EL (cell line): ENCODE measurements around the gene HTR1D.
A peak's percentile ranks its signal among the peaks of the same experiment; 100 is the strongest.
"Not testable (repeated sequence)": the region's sequence is repeated elsewhere in the genome, so short reads cannot be mapped to it uniquely, and the experiment has no call there.

ENCODE experiments used
- DNase-seq: peaks from one replicate; pipeline ENCODE4 v3.0.0-alpha.2; 2016

Gene HTR1D, protein sequence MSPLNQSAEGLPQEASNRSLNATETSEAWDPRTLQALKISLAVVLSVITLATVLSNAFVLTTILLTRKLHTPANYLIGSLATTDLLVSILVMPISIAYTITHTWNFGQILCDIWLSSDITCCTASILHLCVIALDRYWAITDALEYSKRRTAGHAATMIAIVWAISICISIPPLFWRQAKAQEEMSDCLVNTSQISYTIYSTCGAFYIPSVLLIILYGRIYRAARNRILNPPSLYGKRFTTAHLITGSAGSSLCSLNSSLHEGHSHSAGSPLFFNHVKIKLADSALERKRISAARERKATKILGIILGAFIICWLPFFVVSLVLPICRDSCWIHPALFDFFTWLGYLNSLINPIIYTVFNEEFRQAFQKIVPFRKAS

DNA sequence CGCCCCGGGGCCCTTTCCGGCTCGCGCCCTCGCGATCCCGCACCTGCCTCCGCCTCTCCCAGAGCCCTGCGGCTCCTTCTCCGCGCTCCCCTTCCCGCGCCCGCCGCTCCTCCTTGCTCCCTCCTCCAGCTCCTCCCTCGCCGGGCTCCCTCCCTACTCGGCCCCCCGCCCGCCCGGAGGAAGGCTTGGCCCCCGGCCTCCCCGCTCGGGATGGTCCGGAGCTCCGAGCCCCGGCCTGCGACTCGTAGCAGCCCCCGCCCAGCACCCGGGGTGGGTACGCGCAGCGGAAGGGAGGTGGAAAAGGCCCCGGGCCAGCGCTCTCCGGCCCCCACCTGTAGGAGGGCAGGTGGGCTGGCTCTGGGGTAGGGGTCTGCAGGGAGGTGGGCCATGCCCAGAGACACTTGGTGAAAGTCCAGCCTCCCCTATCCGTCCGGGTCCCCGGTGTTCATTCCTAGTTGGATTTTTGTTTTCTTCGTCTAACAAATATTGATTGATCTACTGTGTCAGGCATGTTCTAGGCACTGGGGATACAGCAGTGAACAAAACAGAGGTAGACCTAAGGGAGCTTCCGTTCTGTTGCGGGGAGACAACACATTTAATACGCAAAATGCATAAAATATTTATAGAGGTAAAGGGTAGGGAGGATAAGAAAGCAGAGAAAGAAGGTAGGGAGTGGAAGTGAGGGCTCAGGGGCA lies at the start of gene HTR1D:
Gene HTR1D, minus strand, starts transcription at position 82 of the 695 bp plus-strand sequence. CDS start 23,283 bp downstream, outside the sequence.
- DNase-seq, result no peak

DNA sequence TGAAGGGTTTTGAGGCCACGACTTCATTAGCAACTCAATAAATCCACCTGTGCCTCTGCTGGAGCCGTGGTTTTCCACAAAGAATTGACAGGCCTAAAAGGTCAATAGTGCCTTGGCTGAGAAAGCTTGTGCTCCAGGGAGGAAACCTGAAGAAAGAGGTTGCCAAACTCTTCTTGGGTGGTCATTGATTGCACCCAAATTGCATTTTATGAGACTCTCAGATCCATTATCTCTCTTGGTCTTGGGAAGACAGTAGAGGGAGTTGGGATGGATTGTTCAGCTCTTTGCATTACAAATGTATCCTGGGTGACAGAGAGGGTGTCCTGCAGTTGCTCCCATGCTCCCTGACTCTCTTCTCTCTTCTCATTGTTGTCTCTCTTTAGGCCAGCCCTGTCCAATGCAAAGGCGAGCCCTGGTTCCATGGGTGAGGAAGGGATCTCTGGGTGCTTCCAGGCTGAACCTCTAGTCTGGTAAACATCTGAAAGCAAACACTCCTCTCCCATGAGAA lies 46.1 kb upstream of the HTR1D start:
- DNase-seq, result no peak

GRCh38 chr1:23258082-23258481 lies 40.8 kb upstream of the HTR1D start:
- not testable (repeated sequence) for DNase-seq

GRCh38 chr1:23257371-23257770 lies 40.1 kb upstream of the HTR1D start:
- not testable (repeated sequence) for DNase-seq

DNA sequence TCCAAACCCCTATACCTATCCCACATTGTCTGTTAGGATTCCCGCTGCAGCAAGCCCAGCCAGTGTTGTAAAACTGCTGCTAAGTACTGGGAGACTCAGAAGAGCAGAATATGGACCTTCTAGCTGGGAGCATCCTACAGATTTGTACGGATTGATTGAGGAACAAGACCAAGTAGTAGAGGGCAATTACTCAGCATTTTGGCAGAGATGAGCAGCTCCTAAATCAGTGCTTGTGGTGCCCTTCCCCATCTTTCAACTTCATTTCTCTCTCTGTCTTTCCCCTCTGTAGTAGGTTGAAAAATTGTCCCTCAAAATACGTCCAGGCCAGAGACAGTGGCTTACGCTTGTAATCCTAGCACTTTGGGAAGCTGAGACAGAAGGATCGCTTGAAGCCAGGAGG lies 37.3 kb upstream of the HTR1D start:
- DNase-seq, result no peak

DNA sequence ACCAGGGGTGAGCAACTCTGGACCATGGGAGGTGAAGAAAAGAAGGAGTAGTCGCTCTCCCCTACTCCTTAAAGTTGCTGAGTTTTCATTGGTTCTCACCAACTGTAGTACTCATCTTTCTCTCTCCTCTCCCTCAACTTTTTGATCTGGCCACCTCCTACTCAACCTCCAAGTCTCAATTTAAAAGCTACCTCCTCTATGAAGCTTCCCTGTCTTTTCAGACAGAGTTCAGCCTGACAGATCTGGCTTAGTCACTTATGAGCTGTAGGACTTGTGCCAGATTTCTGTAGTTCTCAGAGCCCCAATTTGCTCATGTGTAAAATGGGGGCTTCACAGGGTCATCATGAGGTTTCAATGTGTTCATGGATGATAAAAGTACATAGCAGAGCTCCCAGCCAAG lies 34.5 kb upstream of the HTR1D start:
- no peak for DNase-seq

GRCh38 chr1:23249787-23250454 lies 32.6 kb upstream of the HTR1D start:
- no peak for DNase-seq

- DNase-seq, result no peak
Observed at GRCh38 chr1:23247276-23247675, 30.0 kb upstream of the HTR1D start.

DNA sequence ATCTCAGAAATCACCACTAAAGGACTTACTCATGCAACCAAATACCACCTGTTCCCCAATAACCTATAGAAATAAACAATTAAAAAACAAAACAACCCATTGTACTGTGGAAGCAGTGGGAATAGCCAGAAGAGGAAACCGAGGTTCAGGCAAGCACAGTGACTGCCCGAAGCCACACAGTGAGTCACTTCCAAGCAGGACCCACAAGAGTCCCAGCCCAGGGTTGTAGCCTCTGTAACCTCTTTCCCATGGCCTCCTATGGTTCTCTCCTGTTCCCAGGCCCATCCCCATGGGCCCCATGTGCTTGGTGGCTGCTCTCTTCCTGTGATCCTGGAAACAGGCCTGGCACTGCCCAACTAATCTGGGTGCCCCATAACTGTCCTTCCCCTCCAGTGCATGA lies 29.0 kb upstream of the HTR1D start:
- no peak for DNase-seq

- DNase-seq, result no peak
Observed at GRCh38 chr1:23244256-23244761, 27.0 kb upstream of the HTR1D start.

GRCh38 chr1:23242414-23242813 lies 25.1 kb upstream of the HTR1D start:
- no peak for DNase-seq

DNA sequence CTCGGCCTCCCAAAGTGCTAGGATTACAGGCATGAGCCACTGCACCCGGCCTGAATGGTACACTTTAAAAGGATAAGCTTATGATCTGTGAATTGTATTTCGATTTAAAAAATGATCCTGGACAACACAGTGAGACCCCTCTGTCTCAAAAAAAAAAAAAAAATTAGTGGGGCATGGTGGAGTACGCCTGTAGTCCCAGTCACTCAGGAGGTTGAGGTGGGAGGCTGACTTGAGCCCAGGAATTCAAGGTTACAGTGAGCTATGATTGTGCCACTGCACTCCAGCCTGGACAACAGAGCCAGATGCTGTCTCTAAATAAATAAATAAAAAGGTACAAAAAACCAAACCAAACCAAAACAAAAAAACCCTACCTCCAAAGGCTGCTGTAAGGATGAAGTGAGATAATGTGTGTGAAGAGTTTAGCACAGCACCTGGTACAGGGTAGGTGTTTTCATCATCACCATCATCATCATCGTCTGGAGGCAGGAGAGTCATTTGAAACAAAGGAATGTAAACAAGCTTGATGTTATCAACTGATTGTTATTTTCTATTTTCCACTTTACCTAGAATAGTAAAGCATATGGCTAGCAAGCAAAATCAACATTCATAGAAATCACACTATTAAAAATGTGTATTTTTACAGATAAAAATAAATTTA lies 22.5 kb upstream of the HTR1D start:
- no peak for DNase-seq

DNA sequence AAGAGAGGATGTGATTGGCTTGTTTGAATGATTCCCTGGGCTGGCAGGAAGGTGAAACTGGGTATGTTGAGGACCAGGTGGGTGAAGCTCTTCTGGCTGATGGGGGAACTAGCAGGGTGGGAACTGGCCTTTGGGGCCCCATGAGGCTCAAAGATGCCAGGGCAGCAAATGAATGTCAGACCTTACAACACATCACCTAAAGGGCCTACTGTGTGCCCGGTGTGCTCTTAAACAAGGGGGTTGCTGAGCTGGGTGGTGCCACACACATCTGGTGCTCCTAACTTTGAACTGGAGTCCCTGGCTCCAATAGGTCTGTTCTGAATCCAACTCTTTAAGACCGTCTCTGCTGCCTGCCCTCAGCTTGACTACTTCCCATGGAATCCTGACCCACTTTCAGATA lies 21.3 kb upstream of the HTR1D start:
- DNase-seq, result no peak

- DNase-seq, result no peak
Observed at GRCh38 chr1:23237508-23237907, 20.2 kb upstream of the HTR1D start.

DNA sequence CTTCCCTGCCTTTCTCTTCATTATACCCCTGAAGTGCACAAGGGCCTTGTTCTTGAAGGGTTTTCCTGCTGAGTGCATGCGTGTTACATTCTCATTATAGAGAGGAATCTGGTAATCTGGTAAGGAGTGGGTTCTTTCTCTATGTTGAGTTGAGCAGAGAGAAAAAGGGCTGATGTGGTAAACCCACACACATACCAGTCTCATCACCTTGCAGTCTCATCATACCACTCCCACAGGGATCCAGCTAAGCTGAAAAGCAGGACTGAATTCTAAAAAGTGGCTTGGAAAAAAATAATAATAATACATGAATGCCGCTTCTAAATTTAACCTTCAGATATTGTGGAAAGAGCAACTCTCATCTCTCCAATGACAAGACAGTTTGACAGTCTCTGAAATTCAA lies 10.5 kb upstream of the HTR1D start:
- DNase-seq, result no peak

- DNase-seq, result peak; percentile 91
Observed at GRCh38 chr1:23224739-23225648, 7.7 kb upstream of the HTR1D start.

DNA sequence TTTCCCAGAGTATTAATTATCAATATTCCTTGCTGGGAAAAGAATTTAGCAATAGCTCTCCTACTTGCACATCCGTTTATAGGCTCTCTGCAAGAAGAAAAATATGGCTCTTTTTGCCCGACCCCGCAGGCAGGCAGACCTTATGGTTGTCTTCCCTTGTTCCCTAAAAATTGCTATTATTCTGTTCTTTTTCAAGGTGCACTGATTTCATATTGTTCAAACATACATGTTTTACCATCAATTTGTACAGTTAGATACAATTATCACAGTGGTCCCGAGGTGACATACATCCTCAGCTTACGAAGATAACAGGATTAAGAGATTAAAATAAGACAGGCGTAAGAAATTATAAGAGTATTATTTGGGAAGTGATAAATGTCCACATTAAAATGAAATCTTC lies 6.7 kb upstream of the HTR1D start:
- DNase-seq, result not testable (repeated sequence)

DNA sequence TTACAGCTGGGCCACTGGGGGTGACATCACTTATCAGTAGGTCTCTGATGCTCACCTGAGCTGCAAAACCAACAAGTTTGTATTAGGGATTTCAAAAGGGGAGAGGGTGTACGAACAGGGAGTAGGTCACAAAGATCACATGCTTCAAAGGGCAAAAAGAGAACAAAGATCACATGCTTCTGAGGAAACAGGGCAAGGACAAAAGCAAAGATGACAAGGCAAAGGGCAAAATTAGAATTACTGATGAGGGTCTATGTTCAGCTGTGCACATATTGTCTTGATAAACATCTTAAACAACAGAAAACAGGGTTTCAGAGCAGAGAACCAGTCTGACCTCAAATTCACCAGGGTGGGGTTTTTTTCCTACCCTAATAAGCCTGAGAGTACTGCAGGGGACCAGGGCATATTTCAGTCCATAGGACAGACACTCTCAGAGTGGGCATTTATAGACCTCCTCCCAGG lies 6.2 kb upstream of the HTR1D start:
- not testable (repeated sequence) for DNase-seq

GRCh38 chr1:23222742-23223141 lies 5.4 kb upstream of the HTR1D start:
- DNase-seq, result no peak

- no peak for DNase-seq
Observed at GRCh38 chr1:23222331-23222730, 5.0 kb upstream of the HTR1D start.

- no peak for DNase-seq
Observed at GRCh38 chr1:23221107-23221506, 3.8 kb upstream of the HTR1D start.
